ENCODE measurements around the gene GRAMD1A. TPM values are rescaled to one million over a fixed set of nuclear protein-coding genes. Genes with fewer than 3 reads are reported as not detected.
"Not testable (repeated sequence)": the region's sequence is repeated elsewhere in the genome, so short reads cannot be mapped to it uniquely, and the experiment has no call there.

GRAMD1A gene
- total RNA-seq, 1 donor: 23.3 TPM

GRCh38 chr19:35046461-35046860 lies 46.3 kb downstream of the GRAMD1A start:
- TF ChIP-seq CTCF (IDR thresholded peaks at IDR 0.05; ENCODE audit: insufficient read depth, low read depth, low read length): no peak
- H3K4me3 ChIP-seq (ENCODE audit: low read depth, low read length): no peak overlapping the region
- DNase-seq (ENCODE audit: low read depth): no peak

- H3K4me3 ChIP-seq (ENCODE audit: low read depth, low read length): no peak overlapping the region
- DNase-seq (ENCODE audit: low read depth): no peak
- TF ChIP-seq CTCF (IDR thresholded peaks at IDR 0.05; ENCODE audit: insufficient read depth, low read depth, low read length): no peak
These were observed 48.8 kb downstream of the GRAMD1A start for GRCh38 chr19:35048911-35049411.

GRCh38 chr19:35049456-35049855 lies 49.3 kb downstream of the GRAMD1A start:
- H3K4me3 ChIP-seq (ENCODE audit: low read depth, low read length): no peak overlapping the region
- TF ChIP-seq CTCF (IDR thresholded peaks at IDR 0.05; ENCODE audit: insufficient read depth, low read depth, low read length): no peak
- no peak for DNase-seq (ENCODE audit: low read depth)

GRCh38 chr19:35050662-35051061 lies 50.5 kb downstream of the GRAMD1A start:
- not testable (repeated sequence) for H3K4me3 ChIP-seq (ENCODE audit: low read depth, low read length); DNase-seq (ENCODE audit: low read depth)

- not testable (repeated sequence) for H3K4me3 ChIP-seq (ENCODE audit: low read depth, low read length); DNase-seq (ENCODE audit: low read depth)
These were observed 51.1 kb downstream of the GRAMD1A start for GRCh38 chr19:35051268-35051667.

- DNase-seq (ENCODE audit: low read depth): no peak
- H3K4me3 ChIP-seq (ENCODE audit: low read depth, low read length): no peak overlapping the region
- TF ChIP-seq CTCF (IDR thresholded peaks at IDR 0.05; ENCODE audit: insufficient read depth, low read depth, low read length): no peak
These were observed 51.7 kb downstream of the GRAMD1A start for GRCh38 chr19:35051796-35052195.

GRCh38 chr19:35052599-35053190 lies 52.6 kb downstream of the GRAMD1A start:
- TF ChIP-seq CTCF (IDR thresholded peaks at IDR 0.05; ENCODE audit: insufficient read depth, low read depth, low read length): no peak
- no peak for DNase-seq (ENCODE audit: low read depth)
- no peak overlapping the region for H3K4me3 ChIP-seq (ENCODE audit: low read depth, low read length)

- TF ChIP-seq CTCF (IDR thresholded peaks at IDR 0.05; ENCODE audit: insufficient read depth, low read depth, low read length): no peak
- DNase-seq (ENCODE audit: low read depth): no peak
- no peak overlapping the region for H3K4me3 ChIP-seq (ENCODE audit: low read depth, low read length)
These were observed 53.7 kb downstream of the GRAMD1A start for GRCh38 chr19:35053667-35054293.
